Stimulated activated CD4-positive, alpha-beta T cell treated with anti-CD3 and anti-CD28 coated beads, Interleukin-4, amount 100 ng/mL, for 48 hours (primary cell): ENCODE measurements around the gene MMEL1.
"Not testable (repeated sequence)": the region's sequence is repeated elsewhere in the genome, so short reads cannot be mapped to it uniquely, and the experiment has no call there.

Experiments used
- DNase-seq, 2 donors: peaks; one replicate each; pipeline ENCODE4 v3.0.0-alpha.2; 2020; ENCODE audit warnings: low read depth in 2 of 2

MMEL1 gene

GRCh38 chr1:2632561-2633361 lies at the start of gene MMEL1:
Gene MMEL1, minus strand, starts transcription at chr1:2633016. Its CDS starts 3,532 bp downstream, at chr1:2629484.
- DNase-seq: no peak

- DNase-seq: not testable (repeated sequence)
Observed at GRCh38 chr1:2676726-2677125, 43.9 kb upstream of the MMEL1 start.

- not testable (repeated sequence) for DNase-seq
Observed at GRCh38 chr1:2671656-2672055, 38.8 kb upstream of the MMEL1 start.

- not testable (repeated sequence) for DNase-seq
Observed at GRCh38 chr1:2659806-2660205, 27.0 kb upstream of the MMEL1 start.

GRCh38 chr1:2657909-2658308 lies 25.1 kb upstream of the MMEL1 start:
- not testable (repeated sequence) for DNase-seq

- DNase-seq: not testable (repeated sequence)
Observed at GRCh38 chr1:2657124-2657523, 24.3 kb upstream of the MMEL1 start.

- DNase-seq: not testable (repeated sequence)
Observed at GRCh38 chr1:2655598-2656434, 23.0 kb upstream of the MMEL1 start.

- not testable (repeated sequence) for DNase-seq
Observed at GRCh38 chr1:2654443-2654948, 21.7 kb upstream of the MMEL1 start.

GRCh38 chr1:2653741-2654442 lies 21.1 kb upstream of the MMEL1 start:
- DNase-seq: not testable (repeated sequence)

- DNase-seq: not testable (repeated sequence)
Observed at GRCh38 chr1:2652926-2653571, 20.2 kb upstream of the MMEL1 start.

- not testable (repeated sequence) for DNase-seq
Observed at GRCh38 chr1:2652152-2652925, 19.5 kb upstream of the MMEL1 start.

GRCh38 chr1:2650967-2651645 lies 18.3 kb upstream of the MMEL1 start:
- DNase-seq: no peak

GRCh38 chr1:2646837-2647236 lies 14.0 kb upstream of the MMEL1 start:
- no peak for DNase-seq

GRCh38 chr1:2645776-2646175 lies 13.0 kb upstream of the MMEL1 start:
- no peak for DNase-seq

- no peak for DNase-seq
Observed at GRCh38 chr1:2645143-2645542, 12.3 kb upstream of the MMEL1 start.

- no peak for DNase-seq
Observed at GRCh38 chr1:2644591-2645101, 11.8 kb upstream of the MMEL1 start.

- DNase-seq: no peak
Observed at GRCh38 chr1:2644171-2644570, 11.4 kb upstream of the MMEL1 start.

GRCh38 chr1:2643414-2644077 lies 10.7 kb upstream of the MMEL1 start:
- no peak for DNase-seq
